H1 (cell line): Measurements from ENCODE around the gene NT5DC1. TPM values are rescaled to one million over a fixed set of nuclear protein-coding genes. Genes with fewer than 3 reads are reported as not detected.

Experiments
- CEBPB ChIP-seq: IDR thresholded peaks from 2 replicates; pipeline ENCODE4 v1.6.1; 2012; ENCODE audit warnings: low read depth, low read length
- CHD2 ChIP-seq: IDR thresholded peaks from 2 replicates; pipeline ENCODE4 v1.6.1; 2012; ENCODE audit warnings: low read length, improper control_type of control experiment
- CHD7 ChIP-seq: fragments of 300-600 bp; sonication (generic); IDR thresholded peaks from 2 replicates; pipeline ENCODE4 v1.7.1; 2012; ENCODE audit warnings: low read length, moderate library complexity, mild to moderate bottlenecking, inconsistent platforms; ENCODE audit not compliant: insufficient replicate concordance
- EP300 ChIP-seq, 2 experiments: IDR thresholded peaks; 1 replicate in 1 of 2; 2 replicates in 1 of 2; pipeline ENCODE4 v1.6.1; 2011 to 2012; ENCODE audit warnings: low read depth in 2 of 2, low read length in 2 of 2, mild to moderate bottlenecking in 2 of 2, borderline replicate concordance in 1 of 2, inconsistent platforms in 1 of 2, moderate library complexity in 1 of 2
- FOSL1 ChIP-seq: IDR thresholded peaks from 2 replicates; pipeline ENCODE4 v1.6.1; 2011; ENCODE audit warnings: mild to moderate bottlenecking, low read depth, low read length, moderate library complexity; ENCODE audit not compliant: insufficient read depth
- HDAC2 ChIP-seq, 2 experiments: fragments of 300-600 bp in 1 of 2; sonication (generic) in 1 of 2; IDR thresholded peaks; 2 replicates each; pipeline ENCODE4 v1.6.1; 2011 to 2012; ENCODE audit warnings: low read depth in 2 of 2, low read length in 2 of 2, mild to moderate bottlenecking in 2 of 2, moderate library complexity in 2 of 2, borderline replicate concordance in 1 of 2, inconsistent platforms in 1 of 2
- HDAC6 ChIP-seq: IDR thresholded peaks from one replicate; pipeline ENCODE4 v1.7.1; 2012; ENCODE audit warnings: low read depth, mild to moderate bottlenecking, inconsistent platforms, low read length, moderate library complexity
- RAD21 ChIP-seq, 2 experiments: IDR thresholded peaks in 1 of 2; conservative IDR thresholded peaks in 1 of 2; 2 replicates each; pipeline ENCODE4 v1.6.1; 2011; ENCODE audit warnings: low read depth in 2 of 2, low read length in 2 of 2, improper control_type of control experiment in 1 of 2, inconsistent platforms in 1 of 2, mild to moderate bottlenecking in 1 of 2, moderate library complexity in 1 of 2
- SIN3A ChIP-seq, 2 experiments: IDR thresholded peaks in 1 of 2; conservative IDR thresholded peaks in 1 of 2; 2 replicates each; pipeline ENCODE4 v1.6.1; 2011 to 2012; ENCODE audit warnings: low read length in 2 of 2, improper control_type of control experiment in 1 of 2, low read depth in 1 of 2, mild to moderate bottlenecking in 1 of 2
- SIX5 ChIP-seq: IDR thresholded peaks from 2 replicates; pipeline ENCODE4 v1.6.1; 2011; ENCODE audit warnings: mild to moderate bottlenecking, low read depth, low read length
- ZNF274 ChIP-seq: IDR thresholded peaks from 2 replicates; pipeline ENCODE4 v1.7.0; 2012; ENCODE audit warnings: low read length, borderline replicate concordance; ENCODE audit errors: extremely low read depth
- polyA plus RNA-seq, 7 experiments: library from polyadenylated mRNA; depleted of rRNA in 3 of 7; stranded (reverse) in 5 of 7; unstranded in 2 of 7; fragments of >200 nt in 5 of 7; fragments of 200-250 nt in 2 of 7; gene quantifications; 1 replicate in 5 of 7; 2 replicates in 1 of 7; 4 replicates in 1 of 7; pipeline versions ENCODE4 v1.2.1 to v1.2.3, GENCODE V29; 2011 to 2013; ENCODE audit warnings: missing spikeins in 2 of 7, mixed read lengths in 2 of 7
- total RNA-seq: library from RNA; stranded (reverse); fragmentation: NEBNext Ultra II Directional; extraction: Animal tissue kit (Norgen Biotek cat#: 25700); gene quantifications from 2 replicates; pipeline ENCODE4 v1.2.1, GENCODE V29; 2021

NT5DC1 gene
- total and polyA plus RNA-seq, 2 of the 8 experiments (the other 6 are each of a cell fraction or from before 2014, with no cell fraction given), result 25.3 to 72.7 TPM

- no peak for TF ChIP-seq CHD7
- no peak for TF ChIP-seq RAD21 (IDR thresholded peaks at IDR 0.05 in 1 of 2, conservative IDR thresholded peaks at IDR 0.05 in 1 of 2; ENCODE audit: low read depth in 2 of 2, low read length in 2 of 2)
- no peak for TF ChIP-seq CEBPB
- TF ChIP-seq SIX5, result no peak
- TF ChIP-seq EP300 (IDR thresholded peaks at IDR 0.05; ENCODE audit: borderline replicate concordance in 1 of 2, low read depth in 2 of 2, low read length in 2 of 2), result no peak
- no peak for TF ChIP-seq HDAC2 (IDR thresholded peaks at IDR 0.05; ENCODE audit: borderline replicate concordance in 1 of 2, low read depth in 2 of 2, low read length in 2 of 2)
- TF ChIP-seq SIN3A (conservative IDR thresholded peaks at IDR 0.05 in 1 of 2, IDR thresholded peaks at IDR 0.05 in 1 of 2; ENCODE audit: low read depth in 1 of 2, low read length in 2 of 2), result no peak
- TF ChIP-seq CHD2, result no peak
- no peak for TF ChIP-seq HDAC6
- TF ChIP-seq ZNF274, result no peak
- TF ChIP-seq FOSL1, result no peak
Observed at GRCh38 chr6:116094041-116094440, 6.6 kb upstream of the NT5DC1 start (continued).
